ENCODE results near the gene TMEM176B.
"Not testable (repeated sequence)": the region's sequence is repeated elsewhere in the genome, so short reads cannot be mapped to it uniquely, and the experiment has no call there.

TMEM176B gene

GRCh38 chr7:150778738-150779301 lies 21.3 kb downstream of the TMEM176B start:
- no peaks in the 10 kb centered on the region for H3K9me3 ChIP-seq (ENCODE audit: insufficient read depth, low read depth, low read length)
- TF ChIP-seq EZH2phosphoT487 (IDR thresholded peaks at IDR 0.05; ENCODE audit: borderline replicate concordance) (no peak), CTCF (conservative IDR thresholded peaks at IDR 0.05; ENCODE audit: low read length) (peak; percentile 97)

GRCh38 chr7:150778014-150778737 lies 22.0 kb downstream of the TMEM176B start:
- Histone ChIP-seq H3K27me3 (ENCODE audit: insufficient read depth, low read length, poor library complexity, severe bottlenecking) (no peaks in the 10 kb centered on the region), H3K79me2 (ENCODE audit: insufficient read depth, low read length) (no peaks in the 10 kb centered on the region), H3K9me3 (ENCODE audit: insufficient read depth, low read depth, low read length) (no peaks in the 10 kb centered on the region), H3K9me2 (replicated peaks; ENCODE audit: low read depth, low read length) (no peaks in the 10 kb centered on the region), H3K4me2 (ENCODE audit: low read depth, low read length, poor library complexity, severe bottlenecking) (peak overlapping the region; percentile 29), H4K20me1 (ENCODE audit: insufficient read depth, low read length, poor library complexity, severe bottlenecking) (no peaks in the 10 kb centered on the region), H3K4me3 (ENCODE audit: low read length, poor library complexity, severe bottlenecking) (no peak overlapping the region), H2AFZ (ENCODE audit: low read length) (no peak overlapping the region), H3K36me3 (ENCODE audit: insufficient read depth, low read length) (no peaks in the 10 kb centered on the region), H3K9ac (ENCODE audit: low read depth, low read length, poor library complexity, severe bottlenecking) (no peak overlapping the region), H3K4me1 (ENCODE audit: insufficient read depth, low read length, poor library complexity, severe bottlenecking) (no peaks in the 10 kb centered on the region), H3F3A (ENCODE audit: low read depth) (no peaks in the 10 kb centered on the region)
- TF ChIP-seq CTCF (conservative IDR thresholded peaks at IDR 0.05; ENCODE audit: low read length) (no peak), EZH2phosphoT487 (IDR thresholded peaks at IDR 0.05; ENCODE audit: borderline replicate concordance) (no peak)

More at GRCh38 chr7:150778738-150779301, 21.3 kb downstream of the TMEM176B start:
- Histone ChIP-seq H4K20me1 (ENCODE audit: insufficient read depth, low read length, poor library complexity, severe bottlenecking) (no peaks in the 10 kb centered on the region), H3K27me3 (ENCODE audit: insufficient read depth, low read length, poor library complexity, severe bottlenecking) (no peaks in the 10 kb centered on the region), H3K9me2 (replicated peaks; ENCODE audit: low read depth, low read length) (no peaks in the 10 kb centered on the region), H3K4me3 (ENCODE audit: low read length, poor library complexity, severe bottlenecking) (no peak overlapping the region), H3K79me2 (ENCODE audit: insufficient read depth, low read length) (no peaks in the 10 kb centered on the region), H2AFZ (ENCODE audit: low read length) (peak overlapping the region; percentile 71), H3K4me2 (ENCODE audit: low read depth, low read length, poor library complexity, severe bottlenecking) (peak overlapping the region; percentile 29), H3K4me1 (ENCODE audit: insufficient read depth, low read length, poor library complexity, severe bottlenecking) (peaks cover 1% of the 10 kb centered on the region), H3K36me3 (ENCODE audit: insufficient read depth, low read length) (no peaks in the 10 kb centered on the region), H3F3A (ENCODE audit: low read depth) (no peaks in the 10 kb centered on the region), H3K9ac (ENCODE audit: low read depth, low read length, poor library complexity, severe bottlenecking) (no peak overlapping the region)

GRCh38 chr7:150774131-150774530 lies 26.0 kb downstream of the TMEM176B start:
- H3K4me2 ChIP-seq (ENCODE audit: low read depth, low read length, poor library complexity, severe bottlenecking); H3K4me3 ChIP-seq (ENCODE audit: low read length, poor library complexity, severe bottlenecking); H3K79me2 ChIP-seq (ENCODE audit: insufficient read depth, low read length); H4K20me1 ChIP-seq (ENCODE audit: insufficient read depth, low read length, poor library complexity, severe bottlenecking); H3K9ac ChIP-seq (ENCODE audit: low read depth, low read length, poor library complexity, severe bottlenecking); H3K9me3 ChIP-seq (ENCODE audit: insufficient read depth, low read depth, low read length); H2AFZ ChIP-seq (ENCODE audit: low read length); H3F3A ChIP-seq (ENCODE audit: low read depth); H3K36me3 ChIP-seq (ENCODE audit: insufficient read depth, low read length); H3K9me2 ChIP-seq (replicated peaks; ENCODE audit: low read depth, low read length); H3K27me3 ChIP-seq (ENCODE audit: insufficient read depth, low read length, poor library complexity, severe bottlenecking); H3K4me1 ChIP-seq (ENCODE audit: insufficient read depth, low read length, poor library complexity, severe bottlenecking): not testable (repeated sequence)

- Histone ChIP-seq H3K4me3 (ENCODE audit: low read length, poor library complexity, severe bottlenecking) (no peak overlapping the region), H3K4me2 (ENCODE audit: low read depth, low read length, poor library complexity, severe bottlenecking) (no peak overlapping the region), H4K20me1 (ENCODE audit: insufficient read depth, low read length, poor library complexity, severe bottlenecking) (no peaks in the 10 kb centered on the region), H3K4me1 (ENCODE audit: insufficient read depth, low read length, poor library complexity, severe bottlenecking) (no peaks in the 10 kb centered on the region), H3F3A (ENCODE audit: low read depth) (no peaks in the 10 kb centered on the region), H3K9me2 (replicated peaks; ENCODE audit: low read depth, low read length) (no peaks in the 10 kb centered on the region), H2AFZ (ENCODE audit: low read length) (no peak overlapping the region), H3K36me3 (ENCODE audit: insufficient read depth, low read length) (no peaks in the 10 kb centered on the region), H3K9me3 (ENCODE audit: insufficient read depth, low read depth, low read length) (no peaks in the 10 kb centered on the region), H3K9ac (ENCODE audit: low read depth, low read length, poor library complexity, severe bottlenecking) (no peak overlapping the region), H3K79me2 (ENCODE audit: insufficient read depth, low read length) (no peaks in the 10 kb centered on the region), H3K27me3 (ENCODE audit: insufficient read depth, low read length, poor library complexity, severe bottlenecking) (no peaks in the 10 kb centered on the region)
- TF ChIP-seq EZH2phosphoT487 (IDR thresholded peaks at IDR 0.05; ENCODE audit: borderline replicate concordance) (no peak), CTCF (conservative IDR thresholded peaks at IDR 0.05; ENCODE audit: low read length) (no peak)
Observed at GRCh38 chr7:150769768-150770167, 30.4 kb downstream of the TMEM176B start.

Data from Loucy (cell line).